Inferior parietal cortex (tissue), 1 donor: Measurements from ENCODE around the gene TENM4.

Source experiments
- DNase-seq: peaks from one replicate; pipeline ENCODE4 v3.0.0-alpha.2; 2016; ENCODE audit errors: extremely low spot score

The TENM4 gene

GRCh38 chr11:78752494-78752893 lies 688.3 kb downstream of the TENM4 start:
- no peak for DNase-seq

GRCh38 chr11:78748918-78749690 lies 691.7 kb downstream of the TENM4 start:
- DNase-seq = no peak

GRCh38 chr11:78744949-78745348 lies 695.9 kb downstream of the TENM4 start:
- no peak for DNase-seq

GRCh38 chr11:78744202-78744601 lies 696.6 kb downstream of the TENM4 start:
- no peak for DNase-seq

- no peak for DNase-seq
These were observed 698.4 kb downstream of the TENM4 start for GRCh38 chr11:78742430-78742829.

- no peak for DNase-seq
These were observed 699.1 kb downstream of the TENM4 start for GRCh38 chr11:78741741-78742140.

- DNase-seq = no peak
These were observed 700.4 kb downstream of the TENM4 start for GRCh38 chr11:78740199-78741071.

- no peak for DNase-seq
These were observed 702.9 kb downstream of the TENM4 start for GRCh38 chr11:78737891-78738290.

GRCh38 chr11:78737301-78737700 lies 703.5 kb downstream of the TENM4 start:
- no peak for DNase-seq

- no peak for DNase-seq
These were observed 705.1 kb downstream of the TENM4 start for GRCh38 chr11:78735711-78736110.

- no peak for DNase-seq
These were observed 707.8 kb downstream of the TENM4 start for GRCh38 chr11:78733031-78733430.

- DNase-seq = no peak
These were observed 708.6 kb downstream of the TENM4 start for GRCh38 chr11:78732246-78732645.

- no peak for DNase-seq
These were observed 709.8 kb downstream of the TENM4 start for GRCh38 chr11:78731027-78731426.

GRCh38 chr11:78730267-78730824 lies 710.5 kb downstream of the TENM4 start:
- no peak for DNase-seq

GRCh38 chr11:78727816-78728215 lies 713.0 kb downstream of the TENM4 start:
- no peak for DNase-seq

GRCh38 chr11:78725200-78725599 lies 715.6 kb downstream of the TENM4 start:
- DNase-seq = no peak

GRCh38 chr11:78722786-78723185 lies 718.0 kb downstream of the TENM4 start:
- DNase-seq = no peak

- DNase-seq = no peak
These were observed 720.4 kb downstream of the TENM4 start for GRCh38 chr11:78720281-78720989.

- no peak for DNase-seq
These were observed 723.8 kb downstream of the TENM4 start for GRCh38 chr11:78717041-78717440.

GRCh38 chr11:78715639-78716311 lies 725.1 kb downstream of the TENM4 start:
- DNase-seq = peak; percentile 56

GRCh38 chr11:78714539-78714938 lies 726.3 kb downstream of the TENM4 start:
- no peak for DNase-seq
